Upper lobe of left lung (tissue), 4 donors: Measurements from ENCODE around the gene FN3K.

Experiments
- CTCF ChIP-seq, 6 experiments: fragments of 450-650 bp in 4 of 6; fragments of 200-600 bp in 2 of 6; sonication (generic) in 2 of 6; IDR thresholded peaks; one replicate each; pipeline ENCODE4 v1.5.1; 2016 to 2019; ENCODE audit warnings: antibody characterized with exemption in 6 of 6
- EP300 ChIP-seq, 4 donors: sonication (generic); formaldehyde crosslinking; IDR thresholded peaks; one replicate each; pipeline ENCODE4 v1.5.1; 2017; ENCODE audit warnings: antibody characterized with exemption in 4 of 4, control low read depth in 2 of 4
- POLR2A ChIP-seq, 4 donors: fragments of 450-650 bp; IDR thresholded peaks; one replicate each; pipeline ENCODE4 v1.5.1; 2016 to 2017; ENCODE audit warnings: antibody characterized with exemption in 4 of 4, mild to moderate bottlenecking in 2 of 4
- POLR2AphosphoS5 ChIP-seq, 2 donors: sonication (generic); formaldehyde crosslinking; IDR thresholded peaks; one replicate each; pipeline ENCODE4 v1.5.1; 2017; ENCODE audit warnings: antibody characterized with exemption in 2 of 2

DNA sequence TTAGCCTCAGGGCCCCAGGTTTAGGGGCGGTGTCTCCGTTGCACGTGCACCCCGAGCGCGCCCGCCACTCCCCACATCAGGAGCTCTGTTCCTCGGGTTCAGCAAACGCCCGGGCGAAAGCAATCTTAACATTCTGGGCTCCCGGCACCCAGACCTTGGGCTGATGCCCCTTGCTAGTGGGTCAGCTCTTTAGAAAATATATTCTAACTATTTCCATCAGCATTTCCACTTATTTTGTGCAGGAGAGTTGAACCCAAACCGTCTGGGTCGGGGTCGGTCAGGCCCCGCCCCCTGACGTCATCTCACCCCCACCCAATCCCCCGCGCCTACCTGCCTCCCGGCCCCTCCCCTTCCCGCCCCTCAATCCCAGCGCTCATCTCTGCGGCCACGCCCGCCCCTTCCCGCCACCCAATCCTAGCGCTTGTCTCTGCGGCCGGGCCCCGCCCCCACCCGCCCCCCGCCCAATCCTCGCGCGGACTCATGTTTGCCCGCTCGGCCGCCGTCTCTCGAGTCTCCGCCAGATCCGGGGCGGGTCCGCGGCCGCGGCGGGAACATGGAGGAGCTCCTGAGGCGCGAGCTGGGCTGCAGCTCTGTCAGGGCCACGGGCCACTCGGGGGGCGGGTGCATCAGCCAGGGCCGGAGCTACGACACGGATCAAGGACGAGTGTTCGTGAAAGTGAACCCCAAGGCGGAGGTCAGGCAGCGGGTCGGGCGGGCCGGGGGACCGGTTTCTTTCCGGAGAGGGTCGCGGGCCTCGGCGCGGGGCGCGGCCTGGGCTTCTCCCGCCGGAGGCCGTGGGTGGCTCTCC lies 19.0 kb upstream of the FN3K start, which contains the start of gene FN3KRP:
- TF ChIP-seq EP300 (IDR thresholded peaks at IDR 0.05) (no peak), CTCF (IDR thresholded peaks at IDR 0.05) (no peak), POLR2AphosphoS5 (IDR thresholded peaks at IDR 0.05) (peak; percentile 17 to 79), POLR2A (IDR thresholded peaks at IDR 0.05) (peak in 2 of 4 donors; percentile 38 to 65)
